A549 (cell line): ENCODE results near the gene HDAC7.

Experiments
- CBX2 ChIP-seq: fragments of 200-600 bp; sonication (generic); IDR thresholded peaks from 2 replicates; pipeline ENCODE4 v1.6.1; 2016; ENCODE audit warnings: low read depth, mild to moderate bottlenecking, borderline replicate concordance
- CTCF ChIP-seq: fragments of >200 bp; sonication (Bioruptor Twin); formaldehyde crosslinking; IDR thresholded peaks from 3 replicates; pipeline ENCODE4 v1.5.1; 2016
- EP300 ChIP-seq, 2 experiments: fragments of >200 bp; sonication (Bioruptor Twin); formaldehyde crosslinking; IDR thresholded peaks; 2 replicates in 1 of 2; 3 replicates in 1 of 2; pipeline ENCODE4 v1.6.1; 2016 to 2017
- POLR2A ChIP-seq: IDR thresholded peaks from 2 replicates; pipeline ENCODE4 v1.6.1; 2012; ENCODE audit warnings: mild to moderate bottlenecking, low read length
- POLR2AphosphoS2 ChIP-seq: conservative IDR thresholded peaks from 2 replicates; pipeline ENCODE4 v1.6.1; 2012; ENCODE audit warnings: low read length, improper control_type of control experiment, inconsistent platforms
- REST ChIP-seq: fragments of 200-600 bp; sonication (generic); IDR thresholded peaks from 2 replicates; pipeline ENCODE4 v1.6.1; 2016; ENCODE audit warnings: antibody characterized with exemption, mild to moderate bottlenecking, moderate library complexity
- RFX5 ChIP-seq: fragments of 450-650 bp; IDR thresholded peaks from 2 replicates; pipeline ENCODE4 v1.7.1; 2014; ENCODE audit warnings: antibody characterized with exemption, mild to moderate bottlenecking, moderate library complexity
- TF ChIP-seq, protein P1 (sequence below): fragments of 250-450 bp; sonication (Bioruptor Pico); IDR thresholded peaks from 2 replicates; pipeline ENCODE4 v1.5.0; 2021; ENCODE audit warnings: mild to moderate bottlenecking, moderate library complexity, borderline replicate concordance

- TF ChIP-seq POLR2AphosphoS2 (no peak), RFX5 (no peak), CTCF (no peak), POLR2A (no peak), CBX2 (no peak), EP300 (IDR thresholded peaks at IDR 0.05) (no peak), REST (no peak)
- TF ChIP-seq, protein P1, sequence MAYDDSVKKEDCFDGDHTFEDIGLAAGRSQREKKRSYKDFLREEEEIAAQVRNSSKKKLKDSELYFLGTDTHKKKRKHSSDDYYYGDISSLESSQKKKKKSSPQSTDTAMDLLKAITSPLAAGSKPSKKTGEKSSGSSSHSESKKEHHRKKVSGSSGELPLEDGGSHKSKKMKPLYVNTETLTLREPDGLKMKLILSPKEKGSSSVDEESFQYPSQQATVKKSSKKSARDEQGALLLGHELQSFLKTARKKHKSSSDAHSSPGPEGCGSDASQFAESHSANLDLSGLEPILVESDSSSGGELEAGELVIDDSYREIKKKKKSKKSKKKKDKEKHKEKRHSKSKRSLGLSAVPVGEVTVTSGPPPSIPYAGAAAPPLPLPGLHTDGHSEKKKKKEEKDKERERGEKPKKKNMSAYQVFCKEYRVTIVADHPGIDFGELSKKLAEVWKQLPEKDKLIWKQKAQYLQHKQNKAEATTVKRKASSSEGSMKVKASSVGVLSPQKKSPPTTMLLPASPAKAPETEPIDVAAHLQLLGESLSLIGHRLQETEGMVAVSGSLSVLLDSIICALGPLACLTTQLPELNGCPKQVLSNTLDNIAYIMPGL (CRISPR knock-in tag) = no peak
Observed at GRCh38 chr12:47743311-47743860, 76.3 kb downstream of the HDAC7 start.
